ENCODE data around the gene ABCA2. TPM values are rescaled to one million over a fixed set of nuclear protein-coding genes. Genes with fewer than 3 reads are reported as not detected.

Gene ABCA2
- polyA plus RNA-seq, 1 of the 3 experiments (the other 2 are of a cell fraction), result 34.7 TPM

DNA sequence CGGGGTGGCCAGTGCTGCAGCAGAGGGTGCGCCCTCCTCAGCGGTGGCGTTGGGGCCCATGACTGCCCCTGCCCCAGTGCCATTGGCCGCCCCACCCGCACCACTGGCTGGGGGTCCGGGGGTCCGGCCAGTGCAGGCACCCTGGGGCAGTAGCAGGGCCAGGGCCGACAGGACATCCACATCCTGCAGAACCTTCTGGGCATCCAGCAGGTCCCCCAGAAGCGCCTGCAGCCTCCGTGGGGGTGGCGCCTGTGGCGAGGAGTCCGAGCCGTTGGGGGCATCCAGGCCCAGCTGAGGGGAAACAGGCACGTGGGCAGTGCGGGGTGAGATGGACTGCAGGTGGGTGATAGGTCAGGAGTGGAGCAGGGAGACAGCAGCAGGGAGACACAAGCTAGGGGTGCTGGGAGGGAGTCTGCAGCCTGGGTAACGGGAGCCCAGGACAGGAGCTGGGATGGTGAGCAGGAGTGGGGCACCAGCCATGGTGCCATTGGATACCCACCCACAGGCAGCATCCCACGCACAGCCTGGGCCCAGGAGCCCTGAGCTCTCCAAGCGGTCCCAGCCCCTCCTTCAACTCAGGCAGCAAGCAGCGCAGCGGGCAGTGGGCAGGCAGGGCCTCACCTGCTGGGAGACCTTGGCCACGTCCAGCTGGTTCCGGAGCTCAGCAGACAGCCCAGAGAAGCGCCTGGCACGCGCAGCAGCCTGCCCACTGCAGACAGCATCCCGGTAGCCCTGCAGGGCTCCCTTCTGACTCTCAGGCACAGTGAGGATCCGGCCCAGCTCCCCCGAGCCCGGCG lies 7.1 kb downstream of the ABCA2 start:
- DNase-seq, result no peak
- Histone ChIP-seq H3F3A (replicated peaks; ENCODE audit: insufficient read depth) (no peaks in the 10 kb centered on the region), H3K36me3 (replicated peaks in 1 of 2; ENCODE audit: control insufficient read depth in 1 of 2, insufficient read depth in 2 of 2, low read length in 1 of 2) (peaks cover 0 to 9% of the 10 kb centered on the region in 2 experiments), H3K9ac (no peak overlapping the region), H3K4me1 (ENCODE audit: control insufficient read depth in 1 of 2, insufficient read depth in 2 of 2, low read depth in 1 of 2, low read length in 1 of 2) (peaks cover 0 to 12% of the 10 kb centered on the region in 2 experiments; a peak in 1 of 4 replicates), H3K9me3 (no peaks in the 10 kb centered on the region), H3K4me3 (ENCODE audit: low read depth in 2 of 2, low read length in 1 of 2) (no peak overlapping the region), H3K9me2 (no peaks in the 10 kb centered on the region), H3K79me2 (ENCODE audit: insufficient read depth) (no peaks in the 10 kb centered on the region), H4K20me1 (ENCODE audit: insufficient read depth) (0 out of 2 replicates have a peak, but pooled peaks cover 4% of the 10 kb centered on the region), H3K27me3 (ENCODE audit: insufficient read depth) (no peaks in the 10 kb centered on the region), H3K4me2 (no peak overlapping the region), H3K27ac (ENCODE audit: low read depth in 2 of 2, low read length in 1 of 2) (no peak overlapping the region), H2AFZ (ENCODE audit: low read depth) (no peak overlapping the region)
- WGBS (ENCODE audit: low lambda C conversion rate), result 94% methylated on average over 14 of the region's 32 CpGs
- ChIA-PET CTCF (interaction anchor here (1.1 to 1.5 kb wide), 5 partner anchors 10 to 77 kb away, joined by 3 to 10 read pairs (median 4); partner anchors contain the start of genes FBXW5, FUT7 and PAXX), POLR2A (interaction anchor here (1.0 kb wide), 1 partner anchor 25 kb away, joined by 3 read pairs; the partner anchor contains the start of gene CLIC3)
- TF ChIP-seq, protein P1, sequence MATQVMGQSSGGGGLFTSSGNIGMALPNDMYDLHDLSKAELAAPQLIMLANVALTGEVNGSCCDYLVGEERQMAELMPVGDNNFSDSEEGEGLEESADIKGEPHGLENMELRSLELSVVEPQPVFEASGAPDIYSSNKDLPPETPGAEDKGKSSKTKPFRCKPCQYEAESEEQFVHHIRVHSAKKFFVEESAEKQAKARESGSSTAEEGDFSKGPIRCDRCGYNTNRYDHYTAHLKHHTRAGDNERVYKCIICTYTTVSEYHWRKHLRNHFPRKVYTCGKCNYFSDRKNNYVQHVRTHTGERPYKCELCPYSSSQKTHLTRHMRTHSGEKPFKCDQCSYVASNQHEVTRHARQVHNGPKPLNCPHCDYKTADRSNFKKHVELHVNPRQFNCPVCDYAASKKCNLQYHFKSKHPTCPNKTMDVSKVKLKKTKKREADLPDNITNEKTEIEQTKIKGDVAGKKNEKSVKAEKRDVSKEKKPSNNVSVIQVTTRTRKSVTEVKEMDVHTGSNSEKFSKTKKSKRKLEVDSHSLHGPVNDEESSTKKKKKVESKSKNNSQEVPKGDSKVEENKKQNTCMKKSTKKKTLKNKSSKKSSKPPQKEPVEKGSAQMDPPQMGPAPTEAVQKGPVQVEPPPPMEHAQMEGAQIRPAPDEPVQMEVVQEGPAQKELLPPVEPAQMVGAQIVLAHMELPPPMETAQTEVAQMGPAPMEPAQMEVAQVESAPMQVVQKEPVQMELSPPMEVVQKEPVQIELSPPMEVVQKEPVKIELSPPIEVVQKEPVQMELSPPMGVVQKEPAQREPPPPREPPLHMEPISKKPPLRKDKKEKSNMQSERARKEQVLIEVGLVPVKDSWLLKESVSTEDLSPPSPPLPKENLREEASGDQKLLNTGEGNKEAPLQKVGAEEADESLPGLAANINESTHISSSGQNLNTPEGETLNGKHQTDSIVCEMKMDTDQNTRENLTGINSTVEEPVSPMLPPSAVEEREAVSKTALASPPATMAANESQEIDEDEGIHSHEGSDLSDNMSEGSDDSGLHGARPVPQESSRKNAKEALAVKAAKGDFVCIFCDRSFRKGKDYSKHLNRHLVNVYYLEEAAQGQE (IDR thresholded peaks at IDR 0.05; ENCODE audit: low read depth, low read length), result no peak
- TF ChIP-seq, protein P2, sequence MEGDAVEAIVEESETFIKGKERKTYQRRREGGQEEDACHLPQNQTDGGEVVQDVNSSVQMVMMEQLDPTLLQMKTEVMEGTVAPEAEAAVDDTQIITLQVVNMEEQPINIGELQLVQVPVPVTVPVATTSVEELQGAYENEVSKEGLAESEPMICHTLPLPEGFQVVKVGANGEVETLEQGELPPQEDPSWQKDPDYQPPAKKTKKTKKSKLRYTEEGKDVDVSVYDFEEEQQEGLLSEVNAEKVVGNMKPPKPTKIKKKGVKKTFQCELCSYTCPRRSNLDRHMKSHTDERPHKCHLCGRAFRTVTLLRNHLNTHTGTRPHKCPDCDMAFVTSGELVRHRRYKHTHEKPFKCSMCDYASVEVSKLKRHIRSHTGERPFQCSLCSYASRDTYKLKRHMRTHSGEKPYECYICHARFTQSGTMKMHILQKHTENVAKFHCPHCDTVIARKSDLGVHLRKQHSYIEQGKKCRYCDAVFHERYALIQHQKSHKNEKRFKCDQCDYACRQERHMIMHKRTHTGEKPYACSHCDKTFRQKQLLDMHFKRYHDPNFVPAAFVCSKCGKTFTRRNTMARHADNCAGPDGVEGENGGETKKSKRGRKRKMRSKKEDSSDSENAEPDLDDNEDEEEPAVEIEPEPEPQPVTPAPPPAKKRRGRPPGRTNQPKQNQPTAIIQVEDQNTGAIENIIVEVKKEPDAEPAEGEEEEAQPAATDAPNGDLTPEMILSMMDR (IDR thresholded peaks at IDR 0.05), result no peak
- TF ChIP-seq GATA2 (CRISPR knock-in tag; IDR thresholded peaks at IDR 0.05) (no peak), RFX5 (IDR thresholded peaks at IDR 0.05; ENCODE audit: low read length) (no peak), NRF1 (IDR thresholded peaks at IDR 0.05; ENCODE audit: low read depth, low read length) (no peak), SIN3A (IDR thresholded peaks at IDR 0.05; ENCODE audit: borderline replicate concordance, low read depth, low read length) (no peak), EZH2phosphoT487 (IDR thresholded peaks at IDR 0.05; ENCODE audit: borderline replicate concordance, low read depth) (no peak), SMC3 (IDR thresholded peaks at IDR 0.05; ENCODE audit: low read depth, low read length) (no peak), MXI1 (IDR thresholded peaks at IDR 0.05; ENCODE audit: low read depth, low read length) (no peak), TCF12 (IDR thresholded peaks at IDR 0.05) (no peak), RAD21 (IDR thresholded peaks at IDR 0.05; ENCODE audit: low read length) (no peak), TAF1 (IDR thresholded peaks at IDR 0.05; ENCODE audit: borderline replicate concordance, low read depth, low read length) (no peak), RXRA (IDR thresholded peaks at IDR 0.05; ENCODE audit: borderline replicate concordance, low read depth) (no peak)
- TF ChIP-seq, protein P3, sequence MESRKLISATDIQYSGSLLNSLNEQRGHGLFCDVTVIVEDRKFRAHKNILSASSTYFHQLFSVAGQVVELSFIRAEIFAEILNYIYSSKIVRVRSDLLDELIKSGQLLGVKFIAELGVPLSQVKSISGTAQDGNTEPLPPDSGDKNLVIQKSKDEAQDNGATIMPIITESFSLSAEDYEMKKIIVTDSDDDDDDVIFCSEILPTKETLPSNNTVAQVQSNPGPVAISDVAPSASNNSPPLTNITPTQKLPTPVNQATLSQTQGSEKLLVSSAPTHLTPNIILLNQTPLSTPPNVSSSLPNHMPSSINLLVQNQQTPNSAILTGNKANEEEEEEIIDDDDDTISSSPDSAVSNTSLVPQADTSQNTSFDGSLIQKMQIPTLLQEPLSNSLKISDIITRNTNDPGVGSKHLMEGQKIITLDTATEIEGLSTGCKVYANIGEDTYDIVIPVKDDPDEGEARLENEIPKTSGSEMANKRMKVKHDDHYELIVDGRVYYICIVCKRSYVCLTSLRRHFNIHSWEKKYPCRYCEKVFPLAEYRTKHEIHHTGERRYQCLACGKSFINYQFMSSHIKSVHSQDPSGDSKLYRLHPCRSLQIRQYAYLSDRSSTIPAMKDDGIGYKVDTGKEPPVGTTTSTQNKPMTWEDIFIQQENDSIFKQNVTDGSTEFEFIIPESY (IDR thresholded peaks at IDR 0.05; ENCODE audit: borderline replicate concordance, low read depth), result no peak
- TF ChIP-seq, protein P4, sequence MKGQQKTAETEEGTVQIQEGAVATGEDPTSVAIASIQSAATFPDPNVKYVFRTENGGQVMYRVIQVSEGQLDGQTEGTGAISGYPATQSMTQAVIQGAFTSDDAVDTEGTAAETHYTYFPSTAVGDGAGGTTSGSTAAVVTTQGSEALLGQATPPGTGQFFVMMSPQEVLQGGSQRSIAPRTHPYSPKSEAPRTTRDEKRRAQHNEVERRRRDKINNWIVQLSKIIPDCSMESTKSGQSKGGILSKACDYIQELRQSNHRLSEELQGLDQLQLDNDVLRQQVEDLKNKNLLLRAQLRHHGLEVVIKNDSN (IDR thresholded peaks at IDR 0.05; ENCODE audit: borderline replicate concordance, low read depth), result no peak

Data from SK-N-SH (cell line).